ENCODE data around the gene SRCIN1.
A peak's percentile ranks its signal among the peaks of the same experiment; 100 is the strongest.

The SRCIN1 gene

GRCh38 chr17:38602453-38602852 lies 3.3 kb downstream of the SRCIN1 start:
- no peak for TF ChIP-seq CTCF (IDR thresholded peaks at IDR 0.05; ENCODE audit: low read depth, low read length)
- no peak overlapping the region for H3K4me3 ChIP-seq (replicated peaks in 1 of 2; ENCODE audit: low read depth in 2 of 2, low read length in 2 of 2)
- no peak for DNase-seq (ENCODE audit: low read depth in 2 of 2)

GRCh38 chr17:38601539-38602351 lies 4.0 kb downstream of the SRCIN1 start:
- H3K4me3 ChIP-seq (replicated peaks in 1 of 2; ENCODE audit: low read depth in 2 of 2, low read length in 2 of 2), result no peak overlapping the region
- peak in 1 of 2 donors; percentile 34 for DNase-seq (ENCODE audit: low read depth in 2 of 2)
- TF ChIP-seq CTCF (IDR thresholded peaks at IDR 0.05; ENCODE audit: low read depth, low read length), result no peak

- H3K4me3 ChIP-seq (replicated peaks in 1 of 2; ENCODE audit: low read depth in 2 of 2, low read length in 2 of 2), result no peak overlapping the region
- no peak for TF ChIP-seq CTCF (IDR thresholded peaks at IDR 0.05; ENCODE audit: low read depth, low read length)
- no peak for DNase-seq (ENCODE audit: low read depth in 2 of 2)
Measured at GRCh38 chr17:38600906-38601305, 4.8 kb downstream of the SRCIN1 start.

GRCh38 chr17:38600416-38600815 lies 5.3 kb downstream of the SRCIN1 start:
- H3K4me3 ChIP-seq (replicated peaks in 1 of 2; ENCODE audit: low read depth in 2 of 2, low read length in 2 of 2), result no peak overlapping the region
- no peak for TF ChIP-seq CTCF (IDR thresholded peaks at IDR 0.05; ENCODE audit: low read depth, low read length)
- no peak for DNase-seq (ENCODE audit: low read depth in 2 of 2)

- no peak for TF ChIP-seq CTCF (IDR thresholded peaks at IDR 0.05; ENCODE audit: low read depth, low read length)
- no peak overlapping the region for H3K4me3 ChIP-seq (replicated peaks in 1 of 2; ENCODE audit: low read depth in 2 of 2, low read length in 2 of 2)
- DNase-seq (ENCODE audit: low read depth in 2 of 2), result no peak
Measured at GRCh38 chr17:38599398-38599856, 6.3 kb downstream of the SRCIN1 start.

- TF ChIP-seq CTCF (IDR thresholded peaks at IDR 0.05; ENCODE audit: low read depth, low read length), result no peak
- H3K4me3 ChIP-seq (replicated peaks in 1 of 2; ENCODE audit: low read depth in 2 of 2, low read length in 2 of 2), result no peak overlapping the region
- no peak for DNase-seq (ENCODE audit: low read depth in 2 of 2)
Measured at GRCh38 chr17:38598995-38599394, 6.8 kb downstream of the SRCIN1 start.
